Mesothelial cell of epicardium (in vitro differentiated cells): ENCODE data around the gene CEP131. TPM values are rescaled to one million over a fixed set of nuclear protein-coding genes. Genes with fewer than 3 reads are reported as not detected.

ENCODE experiments used
- DNase-seq, 2 experiments: peaks; one replicate each; pipeline ENCODE4 v3.0.0; 2021; ENCODE audit warnings: low spot score in 2 of 2; ENCODE audit not compliant: unreplicated experiment in 2 of 2
- H3K27ac Mint-ChIP-seq: 2 replicates; pipeline ENCODE4 v1.8.0; 2021; ENCODE audit warnings: mixed read lengths
- H3K27me3 Mint-ChIP-seq: 2 replicates; pipeline ENCODE4 v1.8.0; 2021; ENCODE audit warnings: low read depth, mixed read lengths
- H3K36me3 Mint-ChIP-seq: 2 replicates; pipeline ENCODE4 v1.8.0; 2021; ENCODE audit warnings: mixed read lengths
- H3K4me1 Mint-ChIP-seq: 2 replicates; pipeline ENCODE4 v1.8.0; 2021; ENCODE audit warnings: mixed read lengths
- H3K4me3 Mint-ChIP-seq: 2 replicates; pipeline ENCODE4 v1.8.0; 2021; ENCODE audit warnings: mild to moderate bottlenecking, moderate library complexity, mixed read lengths
- H3K9me3 Mint-ChIP-seq: 2 replicates; pipeline ENCODE4 v1.8.0; 2021; ENCODE audit warnings: mixed read lengths
- total RNA-seq: library from RNA; stranded (reverse); gene quantifications from 3 replicates; pipeline ENCODE4 v1.2.1, GENCODE V29; 2021
- TF ChIP-seq, protein P1 (sequence below): fragments of 200-600 bp; sonication (generic); IDR thresholded peaks from one replicate; pipeline ENCODE4 v1.5.0; 2021; ENCODE audit warnings: antibody characterized with exemption; ENCODE audit not compliant: unreplicated experiment

Gene CEP131
- total RNA-seq, 1 donor from 2014 or later, result 27.3 TPM

DNA sequence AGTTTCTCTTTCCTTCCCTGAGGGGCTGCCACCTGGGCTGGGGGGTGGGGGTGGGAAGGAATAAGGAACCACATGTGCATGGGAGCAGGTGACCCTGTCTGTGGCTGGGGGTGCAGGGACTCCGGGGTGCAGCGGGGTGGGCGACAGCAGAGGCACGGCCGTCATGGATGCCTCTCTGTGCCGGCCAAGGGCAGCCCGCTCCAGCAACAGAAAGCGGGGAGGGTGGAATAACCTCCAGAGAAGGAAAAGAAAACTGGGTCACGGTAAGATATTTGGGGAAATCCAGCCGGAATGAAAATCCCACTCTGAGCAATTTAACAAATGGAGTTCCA, 20.5 kb upstream of the CEP131 start:
- H3K27ac Mint-ChIP-seq, result no peak overlapping the region
- H3K4me1 Mint-ChIP-seq, result peaks cover 10% of the 10 kb centered on the region
- TF ChIP-seq, protein P1, sequence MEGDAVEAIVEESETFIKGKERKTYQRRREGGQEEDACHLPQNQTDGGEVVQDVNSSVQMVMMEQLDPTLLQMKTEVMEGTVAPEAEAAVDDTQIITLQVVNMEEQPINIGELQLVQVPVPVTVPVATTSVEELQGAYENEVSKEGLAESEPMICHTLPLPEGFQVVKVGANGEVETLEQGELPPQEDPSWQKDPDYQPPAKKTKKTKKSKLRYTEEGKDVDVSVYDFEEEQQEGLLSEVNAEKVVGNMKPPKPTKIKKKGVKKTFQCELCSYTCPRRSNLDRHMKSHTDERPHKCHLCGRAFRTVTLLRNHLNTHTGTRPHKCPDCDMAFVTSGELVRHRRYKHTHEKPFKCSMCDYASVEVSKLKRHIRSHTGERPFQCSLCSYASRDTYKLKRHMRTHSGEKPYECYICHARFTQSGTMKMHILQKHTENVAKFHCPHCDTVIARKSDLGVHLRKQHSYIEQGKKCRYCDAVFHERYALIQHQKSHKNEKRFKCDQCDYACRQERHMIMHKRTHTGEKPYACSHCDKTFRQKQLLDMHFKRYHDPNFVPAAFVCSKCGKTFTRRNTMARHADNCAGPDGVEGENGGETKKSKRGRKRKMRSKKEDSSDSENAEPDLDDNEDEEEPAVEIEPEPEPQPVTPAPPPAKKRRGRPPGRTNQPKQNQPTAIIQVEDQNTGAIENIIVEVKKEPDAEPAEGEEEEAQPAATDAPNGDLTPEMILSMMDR, result no peak
- no peak overlapping the region for H3K4me3 Mint-ChIP-seq
- H3K27me3 Mint-ChIP-seq, result no peaks in the 10 kb centered on the region
- peaks cover 3% of the 10 kb centered on the region for H3K36me3 Mint-ChIP-seq
- H3K9me3 Mint-ChIP-seq, result no peaks in the 10 kb centered on the region
- no peak for DNase-seq

DNA sequence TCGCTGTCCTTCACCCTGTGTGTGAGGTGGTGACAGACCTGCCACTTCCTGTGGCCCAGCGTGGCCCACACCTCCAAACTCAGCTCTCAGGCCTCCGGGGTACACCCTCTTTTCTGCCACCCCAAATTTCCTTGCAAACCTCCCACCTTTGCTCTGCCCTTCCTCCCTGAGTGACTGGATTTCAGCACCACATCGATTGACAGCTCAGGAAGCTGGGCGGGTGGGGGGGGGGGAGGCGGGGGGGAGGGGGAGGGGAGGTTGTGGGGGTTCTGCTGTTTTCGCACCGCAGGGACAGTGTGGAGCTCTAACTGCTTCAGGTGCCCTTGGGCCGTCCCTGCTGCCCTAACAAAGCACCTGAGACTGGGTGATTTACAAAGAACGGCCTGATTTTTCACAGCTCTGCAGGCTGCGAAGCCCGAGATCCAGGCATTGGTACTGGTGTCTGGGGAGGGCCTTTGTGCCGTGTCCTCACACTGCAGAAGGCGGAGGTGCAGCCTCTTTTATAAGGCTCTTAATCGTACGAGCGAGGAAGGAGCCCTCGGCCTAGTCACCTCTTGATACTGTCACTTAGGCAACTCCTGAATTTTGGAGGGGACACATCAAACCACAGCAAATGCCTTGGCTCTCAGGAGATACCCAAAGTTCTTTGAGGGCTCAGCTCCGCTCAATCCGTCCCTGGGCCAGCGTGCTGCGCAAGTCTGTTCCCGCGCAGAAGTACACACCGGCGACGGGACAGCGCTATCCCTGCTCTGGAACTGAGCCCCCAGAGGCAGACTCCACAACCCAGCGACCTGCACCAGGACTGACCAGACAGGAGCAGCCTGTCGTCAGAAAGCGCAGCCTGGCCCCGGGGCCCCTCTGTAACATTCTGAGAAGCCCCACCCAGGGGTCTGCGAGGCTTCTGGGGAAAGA, 19.9 kb upstream of the CEP131 start:
- peaks cover 3% of the 10 kb centered on the region for H3K36me3 Mint-ChIP-seq
- H3K9me3 Mint-ChIP-seq, result no peaks in the 10 kb centered on the region
- no peaks in the 10 kb centered on the region for H3K27me3 Mint-ChIP-seq
- H3K27ac Mint-ChIP-seq, result no peak overlapping the region
- peak overlapping the region; percentile 36 for H3K4me3 Mint-ChIP-seq
- TF ChIP-seq, protein P1, result no peak
- peaks cover 14% of the 10 kb centered on the region for H3K4me1 Mint-ChIP-seq
- no peak for DNase-seq

DNA sequence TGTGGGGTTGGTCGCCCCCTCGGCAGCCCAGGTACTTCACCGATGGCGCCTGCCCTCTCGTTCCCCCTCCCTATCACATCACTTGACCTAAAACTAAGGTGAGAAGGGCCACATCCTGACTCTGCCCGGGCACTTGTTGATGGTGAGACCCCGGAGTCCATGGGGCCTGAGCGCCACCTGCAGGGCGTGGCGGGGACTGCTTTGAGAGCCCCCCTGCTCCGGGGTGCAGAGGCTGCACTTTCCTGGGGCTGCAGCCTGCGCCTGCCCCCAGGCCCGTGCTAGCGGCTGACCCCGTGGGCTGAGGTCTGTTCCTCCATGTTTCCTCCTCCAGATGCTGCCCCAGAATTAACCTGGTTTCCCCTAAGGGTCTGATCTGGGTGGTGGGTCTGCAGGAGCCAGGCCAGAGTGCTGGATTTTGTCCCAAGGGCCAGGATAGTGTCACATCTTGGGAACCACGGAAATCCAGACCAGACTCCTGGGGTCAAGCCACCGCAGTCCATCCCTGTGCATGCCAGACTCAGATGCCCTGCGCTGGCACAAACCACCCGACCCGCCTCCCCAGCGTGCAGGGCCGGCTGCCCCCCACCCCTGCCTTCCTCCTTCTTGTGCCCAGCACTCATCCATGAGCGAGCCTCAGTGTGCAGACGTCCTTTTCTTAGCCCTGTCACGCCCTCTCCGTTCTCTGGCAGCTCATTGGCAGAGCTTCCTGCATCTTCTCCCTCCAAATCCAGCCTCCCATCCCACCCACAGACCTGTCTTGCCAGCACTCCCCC, 19.1 kb upstream of the CEP131 start:
- Mint-ChIP-seq H3K9me3 (no peaks in the 10 kb centered on the region), H3K27ac (peak overlapping the region; percentile 12), H3K36me3 (peaks cover 3% of the 10 kb centered on the region), H3K27me3 (no peaks in the 10 kb centered on the region), H3K4me3 (peak overlapping the region; percentile 91), H3K4me1 (peaks cover 15% of the 10 kb centered on the region)
- DNase-seq, result peak in 1 of 2 experiments; percentile 74
- TF ChIP-seq, protein P1, result peak; percentile 68

DNA sequence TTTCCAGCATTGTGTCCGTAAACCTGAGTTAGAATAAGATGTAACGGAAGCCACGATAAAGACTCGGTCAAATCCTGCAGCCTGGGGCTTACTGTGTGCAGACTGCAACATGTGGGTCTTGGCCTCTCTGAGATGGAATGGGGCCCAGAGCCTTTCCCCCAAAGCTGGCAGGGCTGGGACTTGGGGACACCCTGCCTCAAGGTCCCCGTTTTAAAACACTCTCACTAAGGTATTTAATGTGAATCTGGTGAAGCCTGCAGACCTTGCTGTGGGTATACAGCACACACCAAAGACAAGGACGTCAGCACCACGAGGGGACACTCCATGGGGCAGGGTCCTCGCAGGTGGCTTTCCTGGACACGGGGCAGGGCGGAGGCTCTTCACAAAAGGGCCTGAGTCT, 18.4 kb upstream of the CEP131 start:
- H3K27me3 Mint-ChIP-seq, result no peaks in the 10 kb centered on the region
- TF ChIP-seq, protein P1, result no peak
- peaks cover 3% of the 10 kb centered on the region for H3K36me3 Mint-ChIP-seq
- DNase-seq, result no peak
- H3K27ac Mint-ChIP-seq, result no peak overlapping the region
- H3K4me3 Mint-ChIP-seq, result peak overlapping the region; percentile 91
- no peaks in the 10 kb centered on the region for H3K9me3 Mint-ChIP-seq
- peaks cover 15% of the 10 kb centered on the region for H3K4me1 Mint-ChIP-seq

DNA sequence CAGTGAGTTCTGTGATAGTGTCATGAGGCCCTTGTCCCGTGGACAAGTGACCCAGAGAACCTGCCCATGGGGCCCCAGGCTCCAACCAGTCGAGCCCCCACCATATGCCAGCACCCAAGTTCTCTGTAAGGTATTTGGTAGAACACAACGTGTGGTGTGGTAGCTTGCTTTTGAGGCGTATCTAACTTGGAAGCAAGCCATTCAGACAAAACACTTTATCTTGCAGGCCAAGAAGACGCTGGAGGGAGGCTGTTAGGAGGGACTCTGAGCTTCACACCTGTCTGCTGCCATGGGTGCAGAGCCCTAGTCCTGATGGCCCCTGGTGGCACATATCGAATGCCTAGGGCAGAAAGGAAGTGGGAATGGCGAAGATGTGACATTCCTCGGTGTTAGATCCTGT, 18.0 kb upstream of the CEP131 start:
- TF ChIP-seq, protein P1, result no peak
- peak overlapping the region; percentile 2 for H3K27ac Mint-ChIP-seq
- H3K27me3 Mint-ChIP-seq, result no peaks in the 10 kb centered on the region
- peaks cover 15% of the 10 kb centered on the region for H3K4me1 Mint-ChIP-seq
- no peak for DNase-seq
- H3K9me3 Mint-ChIP-seq, result no peaks in the 10 kb centered on the region
- H3K4me3 Mint-ChIP-seq, result peak overlapping the region; percentile 91
- H3K36me3 Mint-ChIP-seq, result peaks cover 3% of the 10 kb centered on the region
